ENCODE data around the gene PDHA1.

DNA sequence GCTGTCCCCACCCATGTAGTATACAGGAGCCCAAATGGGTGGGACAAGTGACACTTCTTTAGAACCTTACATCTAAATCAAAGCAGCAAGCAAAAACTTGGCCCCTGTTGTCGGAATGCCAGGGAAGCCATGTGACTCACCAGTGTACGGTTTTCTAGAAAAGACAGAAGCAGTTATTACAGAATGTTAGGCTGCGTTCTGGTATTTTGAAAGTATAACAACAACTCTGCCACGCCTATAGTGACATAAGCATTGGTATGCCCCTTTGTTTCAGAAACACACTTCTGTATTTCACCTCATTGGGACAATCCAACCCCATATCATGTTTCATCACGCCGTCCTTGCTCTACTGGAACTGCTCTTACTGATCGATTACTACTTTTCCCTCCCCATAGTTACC, 14.8 kb downstream of the PDHA1 start:
- TF ChIP-seq CTCF (IDR thresholded peaks at IDR 0.05) (no peak), POLR2A (IDR thresholded peaks at IDR 0.05) (no peak)

Data from adrenal gland (tissue), 5 donors.